ENCODE data around the gene FLNB.

Gene FLNB

GRCh38 chr3:58175187-58175436 is 166.9 kb downstream of the FLNB start:
- TF ChIP-seq, protein P1, sequence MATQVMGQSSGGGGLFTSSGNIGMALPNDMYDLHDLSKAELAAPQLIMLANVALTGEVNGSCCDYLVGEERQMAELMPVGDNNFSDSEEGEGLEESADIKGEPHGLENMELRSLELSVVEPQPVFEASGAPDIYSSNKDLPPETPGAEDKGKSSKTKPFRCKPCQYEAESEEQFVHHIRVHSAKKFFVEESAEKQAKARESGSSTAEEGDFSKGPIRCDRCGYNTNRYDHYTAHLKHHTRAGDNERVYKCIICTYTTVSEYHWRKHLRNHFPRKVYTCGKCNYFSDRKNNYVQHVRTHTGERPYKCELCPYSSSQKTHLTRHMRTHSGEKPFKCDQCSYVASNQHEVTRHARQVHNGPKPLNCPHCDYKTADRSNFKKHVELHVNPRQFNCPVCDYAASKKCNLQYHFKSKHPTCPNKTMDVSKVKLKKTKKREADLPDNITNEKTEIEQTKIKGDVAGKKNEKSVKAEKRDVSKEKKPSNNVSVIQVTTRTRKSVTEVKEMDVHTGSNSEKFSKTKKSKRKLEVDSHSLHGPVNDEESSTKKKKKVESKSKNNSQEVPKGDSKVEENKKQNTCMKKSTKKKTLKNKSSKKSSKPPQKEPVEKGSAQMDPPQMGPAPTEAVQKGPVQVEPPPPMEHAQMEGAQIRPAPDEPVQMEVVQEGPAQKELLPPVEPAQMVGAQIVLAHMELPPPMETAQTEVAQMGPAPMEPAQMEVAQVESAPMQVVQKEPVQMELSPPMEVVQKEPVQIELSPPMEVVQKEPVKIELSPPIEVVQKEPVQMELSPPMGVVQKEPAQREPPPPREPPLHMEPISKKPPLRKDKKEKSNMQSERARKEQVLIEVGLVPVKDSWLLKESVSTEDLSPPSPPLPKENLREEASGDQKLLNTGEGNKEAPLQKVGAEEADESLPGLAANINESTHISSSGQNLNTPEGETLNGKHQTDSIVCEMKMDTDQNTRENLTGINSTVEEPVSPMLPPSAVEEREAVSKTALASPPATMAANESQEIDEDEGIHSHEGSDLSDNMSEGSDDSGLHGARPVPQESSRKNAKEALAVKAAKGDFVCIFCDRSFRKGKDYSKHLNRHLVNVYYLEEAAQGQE (IDR thresholded peaks at IDR 0.05; ENCODE audit: low read depth), result no peak
- TF ChIP-seq FOXM1 (IDR thresholded peaks at IDR 0.05; ENCODE audit: borderline replicate concordance, low read depth) (no peak), CREB1 (IDR thresholded peaks at IDR 0.05; ENCODE audit: low read depth) (no peak), YY1 (IDR thresholded peaks at IDR 0.05; ENCODE audit: low read depth) (no peak), EP300 (IDR thresholded peaks at IDR 0.05; ENCODE audit: borderline replicate concordance) (no peak)

GRCh38 chr3:58175437-58176184 is 167.4 kb downstream of the FLNB start:
- no peak for TF ChIP-seq TEAD4 (IDR thresholded peaks at IDR 0.05)

DNA sequence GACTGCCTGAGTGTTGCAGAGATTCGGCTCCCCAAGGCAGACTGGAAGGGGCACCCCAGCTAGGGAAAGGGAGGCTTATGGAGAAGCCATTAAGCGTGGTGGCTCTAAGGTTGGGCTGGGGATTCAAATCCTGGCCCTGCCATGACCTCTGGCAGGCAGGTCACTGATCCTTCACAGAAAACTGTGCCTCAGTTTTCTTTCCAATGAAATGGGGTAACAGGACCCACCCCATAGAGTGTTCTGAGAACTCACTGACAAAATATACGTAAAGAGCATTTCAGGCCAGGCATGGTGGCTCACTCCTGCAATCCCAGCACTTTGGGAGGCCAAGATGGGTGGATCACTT is 167.9 kb downstream of the FLNB start:
- TF ChIP-seq TCF12 (IDR thresholded peaks at IDR 0.05; ENCODE audit: low read depth), result no peak
- no peak for TF ChIP-seq CREB1 (IDR thresholded peaks at IDR 0.05; ENCODE audit: low read depth)
- TF ChIP-seq, protein P2, sequence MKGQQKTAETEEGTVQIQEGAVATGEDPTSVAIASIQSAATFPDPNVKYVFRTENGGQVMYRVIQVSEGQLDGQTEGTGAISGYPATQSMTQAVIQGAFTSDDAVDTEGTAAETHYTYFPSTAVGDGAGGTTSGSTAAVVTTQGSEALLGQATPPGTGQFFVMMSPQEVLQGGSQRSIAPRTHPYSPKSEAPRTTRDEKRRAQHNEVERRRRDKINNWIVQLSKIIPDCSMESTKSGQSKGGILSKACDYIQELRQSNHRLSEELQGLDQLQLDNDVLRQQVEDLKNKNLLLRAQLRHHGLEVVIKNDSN (IDR thresholded peaks at IDR 0.05), result no peak
- no peak for TF ChIP-seq TAF1 (IDR thresholded peaks at IDR 0.05; ENCODE audit: low read depth)

DNA sequence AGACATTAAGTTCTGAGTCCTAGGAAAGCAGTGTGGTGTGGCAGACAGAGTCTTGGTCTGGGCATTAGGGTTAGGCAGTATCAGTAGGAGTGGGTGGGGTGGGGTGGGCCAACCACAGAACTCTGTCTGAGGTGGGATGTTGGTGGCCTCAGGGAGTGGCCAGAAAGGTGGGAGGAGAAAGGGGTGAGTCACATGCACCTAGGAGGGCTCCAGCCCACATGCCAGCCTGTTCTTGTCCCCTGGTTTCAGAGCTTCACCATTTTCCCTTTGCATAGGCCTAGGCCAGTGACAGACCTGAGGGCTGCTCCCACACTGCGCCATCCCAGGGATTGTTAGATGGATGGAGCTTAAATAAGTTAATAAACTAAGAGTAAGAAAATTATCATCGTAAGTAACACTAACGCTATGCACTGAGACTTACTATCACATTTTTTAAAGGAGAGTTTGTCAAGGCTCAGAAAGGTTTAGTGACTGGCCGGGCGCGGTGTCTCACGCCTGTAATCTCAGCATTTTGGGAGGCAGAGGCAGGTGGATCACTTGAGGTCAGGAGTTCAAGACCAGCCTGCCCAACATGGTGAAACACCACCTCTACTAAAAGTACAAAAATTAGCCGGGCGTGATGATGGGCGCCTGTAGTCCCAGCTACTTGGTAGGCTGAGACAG is 168.7 kb downstream of the FLNB start:
- TF ChIP-seq EGR1 (IDR thresholded peaks at IDR 0.05) (no peak), CREB1 (IDR thresholded peaks at IDR 0.05; ENCODE audit: low read depth) (no peak), FOXM1 (IDR thresholded peaks at IDR 0.05; ENCODE audit: borderline replicate concordance, low read depth) (no peak), CEBPB (IDR thresholded peaks at IDR 0.05) (no peak), TAF1 (IDR thresholded peaks at IDR 0.05; ENCODE audit: low read depth) (no peak), NFIC (IDR thresholded peaks at IDR 0.05) (no peak), TEAD4 (IDR thresholded peaks at IDR 0.05) (no peak), TCF12 (IDR thresholded peaks at IDR 0.05; ENCODE audit: low read depth) (no peak)
- TF ChIP-seq, protein P1 (IDR thresholded peaks at IDR 0.05; ENCODE audit: low read depth), result no peak
- TF ChIP-seq, protein P2 (IDR thresholded peaks at IDR 0.05), result no peak

- TF ChIP-seq RAD21 (IDR thresholded peaks at IDR 0.05; ENCODE audit: low read depth) (peak; percentile 79), EP300 (IDR thresholded peaks at IDR 0.05; ENCODE audit: borderline replicate concordance) (no peak)
Observed at GRCh38 chr3:58177747-58178527, 169.7 kb downstream of the FLNB start.

DNA sequence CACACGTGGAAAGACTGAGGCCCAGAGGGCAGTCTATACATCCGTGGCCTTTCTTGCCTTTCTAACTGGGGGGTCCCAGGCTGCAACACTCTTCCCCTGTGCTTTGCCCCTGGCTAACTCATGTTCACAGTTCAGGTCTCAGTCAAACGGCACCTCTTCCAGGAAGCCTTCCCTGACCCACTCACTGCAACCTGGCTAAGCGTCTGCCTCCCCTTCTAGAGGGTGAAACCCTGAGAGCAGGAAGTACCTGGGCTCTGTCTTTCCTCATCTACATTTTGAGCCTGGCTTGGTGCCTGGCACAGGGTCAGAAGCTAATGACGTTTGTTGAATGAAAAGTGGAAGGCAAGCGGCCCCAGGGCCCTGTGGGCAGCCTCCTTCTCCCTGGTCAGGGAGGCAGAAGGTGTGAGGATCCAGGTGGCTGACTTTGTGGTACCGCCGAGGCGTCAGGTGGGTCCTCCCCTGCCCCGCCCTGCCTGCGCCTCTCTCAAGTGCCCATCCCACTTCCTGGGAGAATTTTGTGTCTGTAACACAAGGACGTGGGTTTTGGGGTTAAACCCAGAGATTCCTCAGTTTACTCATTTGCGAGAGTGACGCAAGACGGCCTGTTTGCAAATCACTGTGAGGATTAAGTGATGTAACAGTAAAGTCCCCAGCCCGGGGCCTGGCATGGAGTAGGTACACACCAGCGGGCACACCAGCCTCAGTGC is 170.5 kb downstream of the FLNB start:
- no peak for TF ChIP-seq NFIC (IDR thresholded peaks at IDR 0.05)
- TF ChIP-seq, protein P2 (IDR thresholded peaks at IDR 0.05), result no peak
- no peak for TF ChIP-seq TAF1 (IDR thresholded peaks at IDR 0.05; ENCODE audit: low read depth)
- TF ChIP-seq CEBPB (IDR thresholded peaks at IDR 0.05), result no peak
- TF ChIP-seq TEAD4 (IDR thresholded peaks at IDR 0.05), result no peak
- TF ChIP-seq EGR1 (IDR thresholded peaks at IDR 0.05), result no peak
- TF ChIP-seq TCF12 (IDR thresholded peaks at IDR 0.05; ENCODE audit: low read depth), result no peak
- no peak for TF ChIP-seq ZBTB7A (IDR thresholded peaks at IDR 0.05; ENCODE audit: low read depth)
- TF ChIP-seq, protein P3, sequence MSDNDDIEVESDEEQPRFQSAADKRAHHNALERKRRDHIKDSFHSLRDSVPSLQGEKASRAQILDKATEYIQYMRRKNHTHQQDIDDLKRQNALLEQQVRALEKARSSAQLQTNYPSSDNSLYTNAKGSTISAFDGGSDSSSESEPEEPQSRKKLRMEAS (IDR thresholded peaks at IDR 0.05), result no peak
- TF ChIP-seq FOXM1 (IDR thresholded peaks at IDR 0.05; ENCODE audit: borderline replicate concordance, low read depth), result no peak
- TF ChIP-seq CREB1 (IDR thresholded peaks at IDR 0.05; ENCODE audit: low read depth), result no peak
- TF ChIP-seq, protein P1 (IDR thresholded peaks at IDR 0.05; ENCODE audit: low read depth), result no peak

Data from Ishikawa (cell line).